GM12864 (cell line): ENCODE data around the gene SSH3.
A peak's percentile ranks its signal among the peaks of the same experiment; 100 is the strongest.

Experiments
- DNase-seq: peaks from one replicate; pipeline ENCODE4 v3.0.0-alpha.2; 2011; ENCODE audit warnings: low read depth
- H3K4me3 ChIP-seq: 2 replicates; pipeline ENCODE4 v1.5.1; 2011; ENCODE audit warnings: mild to moderate bottlenecking, low read depth, low read length, control low read depth
- TF ChIP-seq, protein P1 (sequence below): IDR thresholded peaks from 2 replicates; pipeline ENCODE4 v1.5.1; 2011; ENCODE audit warnings: low read depth, mild to moderate bottlenecking, moderate library complexity, low read length, control low read depth, inconsistent platforms; ENCODE audit errors: missing control alignments

SSH3 gene

DNA sequence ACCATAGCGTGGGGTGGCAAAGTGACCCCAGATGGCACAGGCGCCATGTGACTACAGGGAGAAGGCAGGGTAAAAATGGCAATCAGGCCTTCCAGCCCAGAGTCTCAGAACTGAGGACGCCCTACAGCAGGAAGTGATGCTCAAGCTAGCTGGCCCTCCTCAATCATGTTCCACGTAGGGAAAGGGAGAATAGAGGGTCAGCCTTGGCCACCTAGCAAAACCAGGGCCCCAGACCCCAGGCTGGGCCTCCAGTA, 15.2 kb upstream of the SSH3 start:
- peak overlapping the region; percentile 91 for H3K4me3 ChIP-seq
- no peak for DNase-seq
- TF ChIP-seq, protein P1, sequence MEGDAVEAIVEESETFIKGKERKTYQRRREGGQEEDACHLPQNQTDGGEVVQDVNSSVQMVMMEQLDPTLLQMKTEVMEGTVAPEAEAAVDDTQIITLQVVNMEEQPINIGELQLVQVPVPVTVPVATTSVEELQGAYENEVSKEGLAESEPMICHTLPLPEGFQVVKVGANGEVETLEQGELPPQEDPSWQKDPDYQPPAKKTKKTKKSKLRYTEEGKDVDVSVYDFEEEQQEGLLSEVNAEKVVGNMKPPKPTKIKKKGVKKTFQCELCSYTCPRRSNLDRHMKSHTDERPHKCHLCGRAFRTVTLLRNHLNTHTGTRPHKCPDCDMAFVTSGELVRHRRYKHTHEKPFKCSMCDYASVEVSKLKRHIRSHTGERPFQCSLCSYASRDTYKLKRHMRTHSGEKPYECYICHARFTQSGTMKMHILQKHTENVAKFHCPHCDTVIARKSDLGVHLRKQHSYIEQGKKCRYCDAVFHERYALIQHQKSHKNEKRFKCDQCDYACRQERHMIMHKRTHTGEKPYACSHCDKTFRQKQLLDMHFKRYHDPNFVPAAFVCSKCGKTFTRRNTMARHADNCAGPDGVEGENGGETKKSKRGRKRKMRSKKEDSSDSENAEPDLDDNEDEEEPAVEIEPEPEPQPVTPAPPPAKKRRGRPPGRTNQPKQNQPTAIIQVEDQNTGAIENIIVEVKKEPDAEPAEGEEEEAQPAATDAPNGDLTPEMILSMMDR = no peak

DNA sequence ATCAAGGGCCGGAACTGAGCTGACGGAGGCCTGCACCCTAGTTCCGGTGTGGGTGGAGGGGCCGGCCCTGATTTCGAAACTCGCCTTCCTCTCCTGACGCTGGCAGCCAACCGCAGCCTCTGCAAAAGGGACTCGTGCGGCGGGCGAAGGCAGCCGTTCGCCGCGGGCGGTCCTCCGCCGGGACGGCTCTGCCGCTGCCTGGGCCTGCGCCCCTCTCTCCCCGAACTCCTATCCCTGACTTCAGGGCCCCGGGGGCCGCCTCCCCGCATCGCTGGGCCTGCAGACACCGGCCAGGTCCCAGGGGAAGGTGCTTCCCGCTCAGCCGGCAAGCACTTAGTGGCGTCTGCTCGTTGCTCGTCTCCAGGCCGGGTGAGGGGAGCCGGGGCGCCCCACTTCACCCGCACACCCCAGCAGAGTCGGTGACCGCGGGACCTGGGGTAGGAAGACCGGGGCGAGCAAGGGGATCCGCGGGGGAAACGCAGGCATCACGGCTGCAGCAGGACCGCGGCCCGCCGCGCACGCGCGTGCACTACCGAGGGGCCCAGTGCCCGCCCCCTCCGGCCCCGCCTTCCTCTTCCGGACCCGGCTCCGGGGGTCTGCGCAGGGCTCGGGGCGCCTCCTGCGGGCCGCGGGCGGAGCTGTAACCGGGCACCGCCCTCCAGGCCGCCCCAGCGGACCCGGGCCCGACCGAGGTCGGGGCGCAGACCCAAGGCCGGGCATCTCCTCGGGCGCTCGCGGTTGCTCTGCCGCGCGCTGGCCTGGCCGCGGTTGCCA, 14.7 kb upstream of the SSH3 start:
- peak; percentile 73 for DNase-seq
- H3K4me3 ChIP-seq = peak overlapping the region; percentile 91
- TF ChIP-seq, protein P1 = peak; percentile 39

DNA sequence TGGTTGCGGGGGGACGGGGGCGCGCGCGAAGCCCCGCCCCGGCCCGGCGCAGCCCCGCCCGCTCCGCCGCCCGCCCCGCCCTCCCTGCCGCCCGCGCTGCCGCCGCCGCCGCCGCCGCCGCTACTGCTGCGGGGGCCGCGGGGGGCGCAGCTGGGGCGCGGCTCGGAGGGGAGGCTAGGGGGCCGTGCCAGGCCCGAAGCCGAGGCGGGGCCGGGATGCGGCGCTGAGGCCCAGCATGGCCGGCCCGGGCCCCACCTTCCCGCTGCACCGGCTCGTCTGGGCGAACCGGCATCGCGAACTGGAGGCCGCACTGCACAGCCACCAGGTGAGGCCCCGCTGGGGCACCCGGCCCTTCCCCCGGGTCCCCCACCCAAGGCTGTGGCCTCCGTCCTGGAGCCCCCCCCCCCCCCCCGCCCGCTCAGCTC, 14.1 kb upstream of the SSH3 start, which contains the start of gene ANKRD13D:
ANKRD13D (plus strand) TSS at position 78 of the 425 bp plus-strand sequence; CDS start at position 236, 158 bp downstream.
- TF ChIP-seq, protein P1 = no peak
- peak within 1 kb of the TSS; percentile 91 for H3K4me3 ChIP-seq
- DNase-seq = no peak

DNA sequence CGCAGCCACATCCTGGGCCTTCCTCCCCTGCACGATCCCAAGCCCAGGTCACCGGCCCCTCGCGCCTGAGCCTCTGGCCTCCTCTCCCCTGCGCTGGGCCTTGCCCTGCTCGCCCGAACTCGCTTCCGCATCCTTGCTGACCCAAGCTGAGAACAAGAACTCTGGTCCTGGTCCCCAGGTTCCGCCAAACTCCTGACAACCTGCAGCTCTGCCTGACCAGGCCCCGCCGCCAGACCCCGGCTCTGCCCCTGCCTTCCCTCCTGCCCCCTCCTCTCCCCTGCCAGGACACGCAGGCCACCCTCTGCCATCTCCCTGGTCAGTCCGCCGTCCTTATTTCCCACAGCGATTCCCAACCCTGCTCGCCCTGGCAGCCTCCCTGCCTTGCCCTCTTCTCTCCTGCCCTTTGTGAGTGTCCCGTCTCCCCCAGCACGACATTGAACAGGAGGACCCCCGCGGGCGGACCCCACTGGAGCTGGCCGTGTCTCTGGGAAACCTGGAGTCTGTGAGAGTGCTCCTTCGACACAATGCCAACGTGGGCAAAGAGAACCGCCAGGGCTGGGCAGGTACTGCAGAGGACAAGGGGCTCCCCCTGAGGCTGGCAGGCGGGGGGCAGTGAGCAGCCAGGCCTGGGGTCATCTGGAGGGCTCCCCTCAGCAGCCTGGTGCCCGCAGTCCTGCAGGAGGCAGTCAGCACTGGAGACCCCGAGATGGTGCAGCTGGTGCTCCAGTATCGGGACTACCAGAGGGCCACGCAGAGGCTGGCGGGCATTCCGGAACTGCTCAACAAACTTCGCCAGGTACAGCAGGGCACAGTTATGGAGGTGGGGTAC, 13.5 kb upstream of the SSH3 start:
- TF ChIP-seq, protein P1 = no peak
- no peak for DNase-seq
- peak overlapping the region; percentile 63 for H3K4me3 ChIP-seq

DNA sequence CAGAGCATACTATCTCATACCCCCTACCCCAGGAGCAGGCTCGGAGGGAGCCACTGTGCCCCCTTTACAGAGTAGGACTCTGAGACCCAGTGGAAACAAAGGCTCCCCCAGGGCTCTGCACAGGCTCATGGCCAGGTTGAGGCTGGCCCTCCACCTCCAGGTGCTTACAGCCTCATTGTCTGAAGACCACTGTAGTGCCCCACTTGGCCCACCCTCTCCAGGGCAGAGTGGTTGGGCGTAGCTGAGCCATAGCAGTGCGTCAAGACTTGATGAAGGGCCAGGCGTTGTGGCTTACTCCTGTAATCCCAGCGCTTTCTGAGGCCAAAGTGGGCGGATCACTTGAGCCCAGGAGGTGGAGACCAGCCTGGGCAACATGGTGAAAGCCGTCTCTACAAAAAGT, 12.5 kb upstream of the SSH3 start:
- TF ChIP-seq, protein P1 = no peak
- no peak overlapping the region for H3K4me3 ChIP-seq

DNA sequence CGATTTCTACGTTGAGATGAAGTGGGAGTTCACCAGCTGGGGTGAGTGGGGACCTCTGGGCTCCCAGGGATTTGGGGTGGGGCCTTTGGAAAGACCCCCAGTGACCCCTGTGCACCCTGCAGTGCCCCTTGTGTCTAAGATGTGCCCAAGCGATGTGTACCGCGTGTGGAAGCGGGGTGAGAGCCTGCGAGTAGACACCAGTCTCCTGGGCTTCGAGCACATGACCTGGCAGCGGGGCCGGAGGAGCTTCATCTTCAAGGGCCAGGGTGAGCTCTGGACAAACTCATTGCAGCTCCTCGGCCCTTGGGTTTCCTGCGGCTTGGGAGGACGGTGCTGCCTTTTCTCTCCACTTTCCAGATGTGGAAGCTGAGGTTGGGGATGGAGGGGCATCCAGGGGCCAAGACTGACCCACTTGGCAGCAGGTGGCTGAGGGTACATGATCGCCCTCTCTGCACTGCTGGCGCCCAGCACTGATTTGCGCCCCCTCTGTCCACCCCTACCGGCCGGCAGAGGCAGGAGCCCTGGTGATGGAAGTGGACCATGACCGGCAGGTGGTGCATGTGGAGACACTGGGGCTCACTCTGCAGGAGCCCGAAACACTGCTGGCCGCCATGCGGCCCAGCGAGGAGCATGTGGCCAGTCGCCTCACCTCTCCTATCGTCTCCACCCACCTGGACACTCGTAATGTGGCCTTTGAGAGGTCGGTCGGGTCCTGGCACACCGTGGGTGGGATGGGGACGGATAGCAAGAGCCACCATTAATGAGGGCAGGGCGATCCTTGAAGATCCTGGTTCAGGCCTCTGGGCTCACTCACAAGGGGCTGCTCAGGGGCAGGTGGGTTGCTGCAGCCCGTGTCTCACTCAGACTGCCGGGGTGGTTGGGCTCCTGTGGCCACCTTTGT, 11.6 kb upstream of the SSH3 start:
- TF ChIP-seq, protein P1 = no peak
- DNase-seq = no peak
- no peak overlapping the region for H3K4me3 ChIP-seq

More for the DNA sequence above, 12.5 kb upstream of the SSH3 start:
- DNase-seq = no peak
